Activated CD4-positive, alpha-beta T cell treated with anti-CD3 and anti-CD28 coated beads, Interleukin-2, amount 10 ng/mL, durations not matched to agents 7 days and 5 days (primary cell): Measurements from ENCODE around the gene ARHGAP15. TPM values are rescaled to one million over a fixed set of nuclear protein-coding genes. Genes with fewer than 3 reads are reported as not detected.
A peak's percentile ranks its signal among the peaks of the same experiment; 100 is the strongest.

Experiments
- CTCF ChIA-PET: fragments of 350-600 bp; sonication (Branson Sonifier 250); formaldehyde crosslinking; loops from one replicate; lab custom pipeline; 2021; ENCODE audit warnings: antibody characterized with exemption; lab: Charles Lee
- POLR2A ChIA-PET: fragments of 350-600 bp; sonication (Branson Sonifier 250); formaldehyde crosslinking; loops from one replicate; lab custom pipeline; 2021; ENCODE audit warnings: antibody characterized with exemption; lab: Charles Lee
- DNase-seq: peaks from one replicate; pipeline ENCODE4 v3.0.0-alpha.2; 2020
- H3K27ac Mint-ChIP-seq: one replicate; pipeline ENCODE4 v1.8.0; 2021; ENCODE audit warnings: mild to moderate bottlenecking, moderate library complexity, mixed read lengths
- H3K27me3 Mint-ChIP-seq: one replicate; pipeline ENCODE4 v1.8.0; 2021; ENCODE audit warnings: mixed read lengths
- H3K36me3 Mint-ChIP-seq: one replicate; pipeline ENCODE4 v1.8.0; 2021; ENCODE audit warnings: low read depth, mixed read lengths
- H3K4me1 Mint-ChIP-seq: one replicate; pipeline ENCODE4 v1.8.0; 2021; ENCODE audit warnings: mixed read lengths
- H3K4me3 Mint-ChIP-seq: one replicate; pipeline ENCODE4 v1.8.0; 2021; ENCODE audit warnings: mild to moderate bottlenecking, moderate library complexity, mixed read lengths
- H3K9me3 Mint-ChIP-seq: one replicate; pipeline ENCODE4 v1.8.0; 2021; ENCODE audit warnings: mixed read lengths
- total RNA-seq, 2 experiments: library from RNA; stranded (reverse); gene quantifications; one replicate each; pipeline ENCODE4 v1.2.3, GENCODE V29; 2021

ARHGAP15 gene
- total RNA-seq, 2 experiments from 2014 or later = 189 to 197 TPM

- ChIA-PET CTCF (no interaction called here), POLR2A (no interaction called here)
- Mint-ChIP-seq H3K4me1 (no peaks in the 10 kb centered on the region), H3K36me3 (peaks cover 29% of the 10 kb centered on the region), H3K4me3 (no peak overlapping the region), H3K27ac (no peak overlapping the region), H3K27me3 (no peaks in the 10 kb centered on the region), H3K9me3 (no peaks in the 10 kb centered on the region)
- DNase-seq = no peak
Observed at GRCh38 chr2:143574069-143574468, 444.9 kb downstream of the ARHGAP15 start.

- Mint-ChIP-seq H3K27ac (no peak overlapping the region), H3K4me3 (no peak overlapping the region), H3K27me3 (no peaks in the 10 kb centered on the region), H3K36me3 (peaks cover 26% of the 10 kb centered on the region), H3K4me1 (peaks cover 3% of the 10 kb centered on the region), H3K9me3 (no peaks in the 10 kb centered on the region)
- ChIA-PET CTCF (no interaction called here), POLR2A (no interaction called here)
- DNase-seq = no peak
Observed at GRCh38 chr2:143575340-143575739, 446.1 kb downstream of the ARHGAP15 start.

- DNase-seq = no peak
- Mint-ChIP-seq H3K4me1 (peaks cover 11% of the 10 kb centered on the region), H3K27me3 (no peaks in the 10 kb centered on the region), H3K9me3 (no peaks in the 10 kb centered on the region), H3K4me3 (no peak overlapping the region), H3K36me3 (peaks cover 29% of the 10 kb centered on the region), H3K27ac (no peak overlapping the region)
- ChIA-PET POLR2A (no interaction called here), CTCF (interaction anchor here (0.5 kb wide), 1 partner anchor 373 kb away, joined by 4 read pairs; no protein-coding TSS in a partner anchor)
Observed at GRCh38 chr2:143577489-143577888, 448.3 kb downstream of the ARHGAP15 start.

GRCh38 chr2:143579456-143579855, 450.2 kb downstream of the ARHGAP15 start:
- H3K9me3 Mint-ChIP-seq = peaks cover 2% of the 10 kb centered on the region
- DNase-seq = no peak
- ChIA-PET POLR2A (no interaction called here), CTCF (no interaction called here)
- H3K27me3 Mint-ChIP-seq = no peaks in the 10 kb centered on the region
- no peak overlapping the region for H3K4me3 Mint-ChIP-seq
- H3K4me1 Mint-ChIP-seq = peaks cover 11% of the 10 kb centered on the region
- peaks cover 41% of the 10 kb centered on the region for H3K36me3 Mint-ChIP-seq
- no peak overlapping the region for H3K27ac Mint-ChIP-seq

- CTCF ChIA-PET = no interaction called here
- peaks cover 11% of the 10 kb centered on the region for H3K4me1 Mint-ChIP-seq
- H3K27ac Mint-ChIP-seq = peak overlapping the region; percentile 48
- H3K36me3 Mint-ChIP-seq = peaks cover 48% of the 10 kb centered on the region
- POLR2A ChIA-PET = no interaction called here
- H3K9me3 Mint-ChIP-seq = peaks cover 2% of the 10 kb centered on the region
- no peaks in the 10 kb centered on the region for H3K27me3 Mint-ChIP-seq
- no peak for DNase-seq
- no peak overlapping the region for H3K4me3 Mint-ChIP-seq
Observed at GRCh38 chr2:143581134-143581533, 451.9 kb downstream of the ARHGAP15 start.

GRCh38 chr2:143582046-143582747, 453.0 kb downstream of the ARHGAP15 start:
- Mint-ChIP-seq H3K27me3 (no peaks in the 10 kb centered on the region), H3K9me3 (peaks cover 6% of the 10 kb centered on the region), H3K36me3 (peaks cover 46% of the 10 kb centered on the region), H3K27ac (no peak overlapping the region), H3K4me1 (peaks cover 11% of the 10 kb centered on the region), H3K4me3 (no peak overlapping the region)
- ChIA-PET POLR2A (no interaction called here), CTCF (no interaction called here)
- no peak for DNase-seq

GRCh38 chr2:143584936-143585335, 455.7 kb downstream of the ARHGAP15 start:
- Mint-ChIP-seq H3K4me1 (peaks cover 11% of the 10 kb centered on the region), H3K27me3 (no peaks in the 10 kb centered on the region), H3K4me3 (no peak overlapping the region), H3K27ac (no peak overlapping the region), H3K36me3 (peaks cover 60% of the 10 kb centered on the region), H3K9me3 (peaks cover 6% of the 10 kb centered on the region)
- CTCF ChIA-PET = no interaction called here
- no peak for DNase-seq
- POLR2A ChIA-PET = no interaction called here

- CTCF ChIA-PET = no interaction called here
- no peak overlapping the region for H3K27ac Mint-ChIP-seq
- H3K36me3 Mint-ChIP-seq = peaks cover 56% of the 10 kb centered on the region
- peaks cover 6% of the 10 kb centered on the region for H3K9me3 Mint-ChIP-seq
- no peaks in the 10 kb centered on the region for H3K27me3 Mint-ChIP-seq
- peaks cover 3% of the 10 kb centered on the region for H3K4me1 Mint-ChIP-seq
- H3K4me3 Mint-ChIP-seq = no peak overlapping the region
- POLR2A ChIA-PET = no interaction called here
- no peak for DNase-seq
Observed at GRCh38 chr2:143586119-143586518, 456.9 kb downstream of the ARHGAP15 start.

GRCh38 chr2:143588746-143589145, 459.5 kb downstream of the ARHGAP15 start:
- no peak for DNase-seq
- CTCF ChIA-PET = no interaction called here
- no peak overlapping the region for H3K4me3 Mint-ChIP-seq
- H3K27ac Mint-ChIP-seq = no peak overlapping the region
- POLR2A ChIA-PET = no interaction called here
- peaks cover 3% of the 10 kb centered on the region for H3K9me3 Mint-ChIP-seq
- H3K27me3 Mint-ChIP-seq = no peaks in the 10 kb centered on the region
- peaks cover 48% of the 10 kb centered on the region for H3K36me3 Mint-ChIP-seq
- H3K4me1 Mint-ChIP-seq = no peaks in the 10 kb centered on the region

- Mint-ChIP-seq H3K27ac (no peak overlapping the region), H3K36me3 (peaks cover 36% of the 10 kb centered on the region), H3K4me3 (no peak overlapping the region), H3K27me3 (no peaks in the 10 kb centered on the region), H3K4me1 (no peaks in the 10 kb centered on the region), H3K9me3 (no peaks in the 10 kb centered on the region)
- no peak for DNase-seq
- POLR2A ChIA-PET = no interaction called here
- CTCF ChIA-PET = interaction anchor here (0.7 kb wide), 1 partner anchor 447 kb away, joined by 3 read pairs; no protein-coding TSS in a partner anchor
Observed at GRCh38 chr2:143594161-143594560, 464.9 kb downstream of the ARHGAP15 start.

- CTCF ChIA-PET = no interaction called here
- no peak overlapping the region for H3K27ac Mint-ChIP-seq
- no peaks in the 10 kb centered on the region for H3K9me3 Mint-ChIP-seq
- no peaks in the 10 kb centered on the region for H3K27me3 Mint-ChIP-seq
- peaks cover 37% of the 10 kb centered on the region for H3K36me3 Mint-ChIP-seq
- POLR2A ChIA-PET = no interaction called here
- H3K4me3 Mint-ChIP-seq = no peak overlapping the region
- DNase-seq = no peak
- H3K4me1 Mint-ChIP-seq = no peaks in the 10 kb centered on the region
Observed at GRCh38 chr2:143594745-143595144, 465.5 kb downstream of the ARHGAP15 start.

GRCh38 chr2:143600116-143600515, 470.9 kb downstream of the ARHGAP15 start:
- Mint-ChIP-seq H3K27me3 (no peaks in the 10 kb centered on the region), H3K4me1 (no peaks in the 10 kb centered on the region), H3K4me3 (no peak overlapping the region), H3K36me3 (peaks cover 32% of the 10 kb centered on the region), H3K9me3 (no peaks in the 10 kb centered on the region), H3K27ac (no peak overlapping the region)
- no peak for DNase-seq
- ChIA-PET POLR2A (no interaction called here), CTCF (interaction anchor here (1.0 kb wide), 1 partner anchor 566 kb away, joined by 3 read pairs; no protein-coding TSS in a partner anchor)

- no peak for DNase-seq
- CTCF ChIA-PET = no interaction called here
- Mint-ChIP-seq H3K9me3 (no peaks in the 10 kb centered on the region), H3K4me3 (no peak overlapping the region), H3K27ac (no peak overlapping the region), H3K27me3 (no peaks in the 10 kb centered on the region), H3K36me3 (peaks cover 28% of the 10 kb centered on the region), H3K4me1 (no peaks in the 10 kb centered on the region)
- POLR2A ChIA-PET = no interaction called here
Observed at GRCh38 chr2:143601828-143602227, 472.6 kb downstream of the ARHGAP15 start.
